ENCODE measurements around the gene LMTK2. TPM values are rescaled to one million over a fixed set of nuclear protein-coding genes. Genes with fewer than 3 reads are reported as not detected.
A peak's percentile ranks its signal among the peaks of the same experiment; 100 is the strongest.

Gene LMTK2
- total and polyA plus RNA-seq, 10 donors: 1.3 to 22.8 (median 18.6) TPM

DNA sequence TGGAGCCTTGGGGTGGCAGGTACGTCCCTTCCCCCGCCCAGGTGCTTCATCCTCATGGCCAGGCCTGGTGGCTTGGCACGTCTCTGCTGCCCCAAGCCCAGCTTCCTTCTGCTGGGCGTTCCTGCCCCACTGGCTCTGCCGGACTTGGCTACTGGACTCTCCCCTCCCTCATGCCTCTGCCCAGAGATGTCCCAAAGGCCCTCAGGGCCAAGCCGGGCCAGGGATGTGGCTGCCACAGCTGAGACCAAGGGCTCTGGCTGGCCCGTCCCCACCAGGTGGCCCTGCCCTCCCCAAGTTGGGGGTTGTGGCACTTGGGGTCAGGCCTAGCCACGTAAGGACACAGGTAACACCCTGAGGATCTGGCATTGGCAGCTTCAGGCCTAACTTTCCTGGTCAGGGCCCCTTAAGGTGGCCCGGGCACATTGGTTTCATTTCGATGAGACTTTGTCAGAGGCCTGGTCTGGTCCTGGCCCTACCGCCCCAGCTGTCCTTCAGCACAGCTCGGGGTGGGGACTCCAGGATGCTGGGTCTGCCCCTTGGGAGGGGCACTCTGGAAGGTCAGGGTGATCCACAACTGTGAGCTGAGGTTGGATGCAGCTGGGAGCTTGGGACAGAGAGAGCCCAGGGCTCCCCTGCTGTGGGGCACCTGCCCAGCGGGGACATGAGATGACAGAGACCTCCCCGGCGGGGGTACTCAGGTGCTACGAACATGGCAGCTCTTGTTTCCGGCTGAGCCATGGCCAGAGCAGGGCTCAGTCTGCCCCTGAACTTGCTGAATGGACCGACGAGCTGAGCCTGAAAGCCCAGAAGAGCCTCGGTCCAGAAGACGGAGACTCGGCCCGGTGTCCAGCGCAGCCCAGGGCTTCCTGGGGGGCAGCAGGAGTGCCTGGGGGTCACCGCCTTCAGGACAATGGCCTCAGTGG lies 107.5 kb downstream of the LMTK2 start:
- 72 to 84% (median 81%) methylated on average over 20 to 25 of the region's 25 CpGs for WGBS, 5 donors
- Histone ChIP-seq H3K4me1 (peaks cover 0 to 42% (median 28%) of the 10 kb centered on the region in 6 donors), H3K4me3 (peak overlapping the region in 1 of 8 donors; percentile 65), H3K9me3 (no peaks in the 10 kb centered on the region), H3K36me3 (peaks cover 0 to 44% (median 21%) of the 10 kb centered on the region in 6 donors), H3K27me3 (replicated peaks in 1 of 7) (peaks cover 0 to 39% (median 17%) of the 10 kb centered on the region in 7 donors), H3K27ac (peak overlapping the region in 4 of 8 donors; percentile 22 to 59 (median 44))
- peak; percentile 76 for DNase-seq
- TF ChIP-seq CTCF (IDR thresholded peaks at IDR 0.05 in 8 of 11, conservative IDR thresholded peaks at IDR 0.05 in 3 of 11) (no peak), POLR2AphosphoS5 (IDR thresholded peaks at IDR 0.05) (peak in 2 of 3 donors; percentile 34 to 64)
- intact Hi-C loops (cut with DNase I; ENCODE audit: low total_unique reads): no loop called here

DNA sequence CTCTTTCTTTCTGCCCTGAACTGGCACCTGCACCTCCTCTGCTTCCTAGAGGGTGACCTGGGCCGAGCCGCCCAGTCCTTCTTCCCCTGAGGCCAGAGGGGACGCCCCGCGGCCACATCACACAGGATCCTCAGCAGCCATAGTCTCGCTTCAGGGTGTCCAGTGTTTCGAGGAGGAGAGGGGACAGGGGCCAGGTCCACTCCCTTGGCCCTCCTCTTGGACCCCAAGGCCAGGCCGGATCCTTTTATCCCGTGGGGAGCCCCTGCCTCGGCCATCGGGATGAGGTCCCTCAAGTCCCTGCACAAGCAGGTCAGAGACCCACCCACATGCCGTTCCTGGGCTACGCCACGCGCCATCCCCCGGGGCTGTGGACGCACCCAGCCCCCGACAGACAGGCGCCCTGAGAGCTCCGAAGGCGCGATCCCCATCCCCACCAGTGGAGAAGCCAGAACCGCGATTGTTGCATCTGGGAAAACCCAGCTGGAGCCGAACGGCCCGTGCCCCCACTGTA lies 108.2 kb downstream of the LMTK2 start:
- no peak for TF ChIP-seq POLR2A (IDR thresholded peaks at IDR 0.05)
- TF ChIP-seq POLR2AphosphoS5 (IDR thresholded peaks at IDR 0.05): peak in 1 of 3 donors; percentile 3
- peak; percentile 75 for DNase-seq
- peaks cover 0 to 45% (median 21%) of the 10 kb centered on the region in 6 donors for H3K36me3 ChIP-seq
- H3K4me1 ChIP-seq: peaks cover 0 to 49% (median 30%) of the 10 kb centered on the region in 6 donors
- H3K27me3 ChIP-seq (replicated peaks in 1 of 7): peaks cover 0 to 39% (median 17%) of the 10 kb centered on the region in 7 donors
- H3K4me3 ChIP-seq: no peak overlapping the region
- intact Hi-C loops (cut with DNase I; ENCODE audit: low total_unique reads): no loop called here
- H3K9me3 ChIP-seq: no peaks in the 10 kb centered on the region
- peak overlapping the region in 1 of 8 donors; percentile 59 for H3K27ac ChIP-seq
- WGBS, 5 donors: 92 to 95% (median 95%) methylated on average over 23 to 27 of the region's 27 CpGs

DNA sequence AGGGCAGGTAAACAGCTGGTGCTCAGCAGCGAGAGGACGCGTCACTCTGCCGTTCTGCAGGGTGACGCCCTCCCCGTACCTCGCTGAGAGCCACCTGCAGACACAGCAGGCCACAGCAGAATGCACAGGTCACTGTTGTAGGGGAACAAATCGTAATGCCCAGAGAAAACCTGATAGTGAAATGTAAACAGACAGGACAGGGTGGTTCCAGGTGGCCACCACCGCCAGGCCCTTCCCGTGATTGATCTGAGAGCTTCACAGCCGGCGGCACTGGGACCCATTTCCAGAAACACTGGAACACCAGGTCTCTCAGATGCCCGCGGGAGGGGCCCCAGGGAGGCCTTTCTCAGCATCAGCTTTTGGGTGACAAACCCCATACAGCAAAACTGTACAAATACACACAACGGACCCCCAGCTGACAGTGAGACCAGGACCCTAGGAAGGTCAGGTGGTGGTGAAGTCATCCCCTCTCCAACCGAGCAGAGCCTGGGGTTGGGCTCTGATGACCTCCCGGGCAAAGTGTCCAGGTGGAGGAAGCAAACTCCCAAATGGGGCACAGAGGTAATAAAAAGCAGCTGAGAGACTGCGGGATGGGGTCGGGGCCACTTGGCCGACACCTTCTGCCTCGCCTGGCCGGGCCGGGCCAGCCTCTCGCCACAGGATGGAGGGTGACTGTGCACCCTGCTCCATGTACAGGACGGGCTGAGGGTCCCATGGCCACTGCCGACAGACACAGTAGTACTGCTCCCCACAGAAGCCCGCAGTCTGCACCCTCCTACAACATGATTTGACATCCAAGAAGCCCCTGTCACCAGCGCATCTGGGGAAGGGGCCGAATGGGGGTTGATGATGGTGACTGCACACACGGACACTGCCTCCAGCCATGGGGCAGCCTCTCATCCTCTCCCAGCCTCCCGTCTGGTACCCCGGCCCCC lies 109.2 kb downstream of the LMTK2 start:
- WGBS, 5 donors: 87 to 94% (median 91%) methylated on average over 25 to 32 of the region's 32 CpGs
- TF ChIP-seq POLR2A (IDR thresholded peaks at IDR 0.05): no peak
- no peak for TF ChIP-seq CTCF (IDR thresholded peaks at IDR 0.05 in 8 of 11, conservative IDR thresholded peaks at IDR 0.05 in 3 of 11)
- no peak for TF ChIP-seq POLR2AphosphoS5 (IDR thresholded peaks at IDR 0.05)
- peaks cover 0 to 51% (median 26%) of the 10 kb centered on the region in 6 donors for H3K4me1 ChIP-seq

DNA sequence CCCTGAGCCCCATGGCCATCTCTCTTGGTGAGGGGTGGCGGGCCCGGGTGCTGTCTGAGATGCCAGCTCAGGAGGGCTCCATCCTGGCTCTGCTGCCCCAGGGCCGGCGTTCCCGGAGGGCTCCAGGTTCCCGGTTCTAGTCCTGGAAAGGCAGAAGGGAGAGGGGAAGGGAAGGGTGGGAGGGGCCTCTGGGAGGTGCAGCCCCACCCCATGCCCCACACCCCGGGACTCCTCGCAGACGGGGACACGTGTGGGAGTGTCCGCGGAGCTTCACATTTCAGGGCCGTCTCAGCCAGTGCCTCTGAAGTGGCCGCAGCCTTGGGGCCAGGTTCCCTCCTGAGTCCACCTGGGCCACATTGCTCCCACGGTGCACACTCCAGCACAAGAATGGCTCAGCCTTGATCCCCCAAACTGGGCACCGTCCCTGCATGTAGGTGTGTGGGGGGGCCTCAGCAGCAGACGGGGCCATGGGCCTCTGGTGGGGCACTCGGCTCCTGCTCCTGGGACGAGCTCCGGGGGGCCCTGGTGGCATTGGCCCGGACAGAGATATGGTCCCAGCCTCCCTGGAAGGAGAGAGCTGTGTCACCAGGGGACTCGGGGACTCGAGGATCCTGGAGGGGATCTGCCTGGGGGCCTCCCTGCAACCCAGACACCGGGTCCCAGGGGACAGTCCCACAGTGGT lies 110.4 kb downstream of the LMTK2 start:
- no peak for TF ChIP-seq POLR2A (IDR thresholded peaks at IDR 0.05)
- no peak for TF ChIP-seq CTCF (IDR thresholded peaks at IDR 0.05 in 8 of 11, conservative IDR thresholded peaks at IDR 0.05 in 3 of 11)
- TF ChIP-seq POLR2AphosphoS5 (IDR thresholded peaks at IDR 0.05): no peak
- peak; percentile 67 for DNase-seq
- 84 to 97% (median 93%) methylated on average over 10 to 24 of the region's 24 CpGs for WGBS, 5 donors
- Histone ChIP-seq H3K27ac (no peak overlapping the region), H3K9me3 (no peaks in the 10 kb centered on the region), H3K27me3 (replicated peaks in 1 of 7) (peaks cover 0 to 20% (median 9%) of the 10 kb centered on the region in 7 donors), H3K4me1 (peaks cover 0 to 44% (median 21%) of the 10 kb centered on the region in 6 donors), H3K36me3 (peaks cover 0 to 68% (median 32%) of the 10 kb centered on the region in 6 donors), H3K4me3 (no peak overlapping the region)
- intact Hi-C loops (cut with DNase I; ENCODE audit: low total_unique reads): no loop called here

More for the DNA sequence above, 109.2 kb downstream of the LMTK2 start:
- peaks cover 0 to 55% (median 21%) of the 10 kb centered on the region in 6 donors for H3K36me3 ChIP-seq
- H3K9me3 ChIP-seq: no peaks in the 10 kb centered on the region
- H3K27me3 ChIP-seq (replicated peaks in 1 of 7): peaks cover 0 to 33% (median 17%) of the 10 kb centered on the region in 7 donors
- H3K27ac ChIP-seq: no peak overlapping the region
- peak; percentile 76 for DNase-seq
- intact Hi-C loops (cut with DNase I; ENCODE audit: low total_unique reads): no loop called here
- H3K4me3 ChIP-seq: no peak overlapping the region
